NB4 (cell line): ENCODE measurements around the gene OST4.

Experiments
- DNase-seq: peaks from one replicate; pipeline ENCODE4 v3.0.0; 2010; ENCODE audit warnings: low read depth
- H3K4me3 ChIP-seq: one replicate; pipeline ENCODE4 v1.5.1; 2011; ENCODE audit warnings: mild to moderate bottlenecking, low read depth, low read length, moderate library complexity
- MYC ChIP-seq: IDR thresholded peaks from 2 replicates; pipeline ENCODE4 v1.6.1; 2011; ENCODE audit warnings: low read depth, low read length
- POLR2A ChIP-seq: IDR thresholded peaks from 2 replicates; pipeline ENCODE4 v1.6.1; 2011; ENCODE audit warnings: mild to moderate bottlenecking; ENCODE audit not compliant: insufficient read length; ENCODE audit errors: extremely low read depth
- TF ChIP-seq, protein P1 (sequence below): IDR thresholded peaks from one replicate; pipeline ENCODE4 v1.5.1; 2012; ENCODE audit warnings: low read depth, low read length
- TF ChIP-seq, protein P2 (sequence below): IDR thresholded peaks from 2 replicates; pipeline ENCODE4 v1.6.1; 2011; ENCODE audit warnings: low read depth, low read length

Gene OST4

DNA sequence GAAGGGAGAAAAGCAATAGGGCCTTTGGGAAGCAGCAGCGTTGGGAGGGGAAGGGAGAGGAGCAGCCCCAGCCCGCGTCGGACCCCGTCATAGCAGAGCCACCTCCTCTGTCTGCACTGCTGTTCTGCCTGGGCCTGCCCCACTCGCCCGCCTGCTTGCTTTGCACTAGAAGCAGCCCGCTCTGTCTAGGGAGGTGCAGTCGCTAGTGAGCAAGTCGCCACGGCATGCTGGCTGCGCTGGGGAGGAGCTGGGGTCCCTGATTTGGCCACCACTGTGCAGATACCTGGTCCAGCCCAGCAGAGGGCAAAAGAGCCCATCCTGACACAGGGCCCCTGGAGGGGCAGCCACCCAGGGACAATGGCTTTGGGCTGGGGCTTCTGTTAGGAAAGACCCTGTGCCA lies 46.6 kb downstream of the OST4 start:
- TF ChIP-seq, protein P1, sequence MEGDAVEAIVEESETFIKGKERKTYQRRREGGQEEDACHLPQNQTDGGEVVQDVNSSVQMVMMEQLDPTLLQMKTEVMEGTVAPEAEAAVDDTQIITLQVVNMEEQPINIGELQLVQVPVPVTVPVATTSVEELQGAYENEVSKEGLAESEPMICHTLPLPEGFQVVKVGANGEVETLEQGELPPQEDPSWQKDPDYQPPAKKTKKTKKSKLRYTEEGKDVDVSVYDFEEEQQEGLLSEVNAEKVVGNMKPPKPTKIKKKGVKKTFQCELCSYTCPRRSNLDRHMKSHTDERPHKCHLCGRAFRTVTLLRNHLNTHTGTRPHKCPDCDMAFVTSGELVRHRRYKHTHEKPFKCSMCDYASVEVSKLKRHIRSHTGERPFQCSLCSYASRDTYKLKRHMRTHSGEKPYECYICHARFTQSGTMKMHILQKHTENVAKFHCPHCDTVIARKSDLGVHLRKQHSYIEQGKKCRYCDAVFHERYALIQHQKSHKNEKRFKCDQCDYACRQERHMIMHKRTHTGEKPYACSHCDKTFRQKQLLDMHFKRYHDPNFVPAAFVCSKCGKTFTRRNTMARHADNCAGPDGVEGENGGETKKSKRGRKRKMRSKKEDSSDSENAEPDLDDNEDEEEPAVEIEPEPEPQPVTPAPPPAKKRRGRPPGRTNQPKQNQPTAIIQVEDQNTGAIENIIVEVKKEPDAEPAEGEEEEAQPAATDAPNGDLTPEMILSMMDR: no peak
- TF ChIP-seq POLR2A (no peak), MYC (no peak)
- TF ChIP-seq, protein P2, sequence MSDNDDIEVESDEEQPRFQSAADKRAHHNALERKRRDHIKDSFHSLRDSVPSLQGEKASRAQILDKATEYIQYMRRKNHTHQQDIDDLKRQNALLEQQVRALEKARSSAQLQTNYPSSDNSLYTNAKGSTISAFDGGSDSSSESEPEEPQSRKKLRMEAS: no peak
- no peak overlapping the region for H3K4me3 ChIP-seq
- DNase-seq: no peak

DNA sequence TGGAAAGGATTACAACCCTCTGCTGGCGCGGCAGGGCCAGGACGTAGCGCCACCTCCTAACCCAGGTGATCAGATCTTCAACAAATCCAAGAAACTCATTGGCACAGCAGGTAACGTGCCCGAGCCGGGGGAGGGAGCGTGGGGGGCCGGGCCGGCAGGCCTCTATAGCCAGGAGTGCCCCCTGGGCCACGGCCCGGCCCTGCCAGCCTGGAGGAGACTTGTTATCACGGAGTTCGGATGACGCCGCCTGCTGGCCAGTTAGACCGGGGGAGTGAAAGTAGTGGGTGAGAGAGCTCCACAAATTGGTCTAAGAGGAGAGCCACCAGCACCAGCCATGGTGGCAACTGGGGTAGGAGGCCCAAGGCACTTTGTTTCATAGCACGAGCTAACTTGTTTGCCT lies 47.3 kb downstream of the OST4 start:
- no peak for TF ChIP-seq MYC
- DNase-seq: no peak
- no peak overlapping the region for H3K4me3 ChIP-seq

DNA sequence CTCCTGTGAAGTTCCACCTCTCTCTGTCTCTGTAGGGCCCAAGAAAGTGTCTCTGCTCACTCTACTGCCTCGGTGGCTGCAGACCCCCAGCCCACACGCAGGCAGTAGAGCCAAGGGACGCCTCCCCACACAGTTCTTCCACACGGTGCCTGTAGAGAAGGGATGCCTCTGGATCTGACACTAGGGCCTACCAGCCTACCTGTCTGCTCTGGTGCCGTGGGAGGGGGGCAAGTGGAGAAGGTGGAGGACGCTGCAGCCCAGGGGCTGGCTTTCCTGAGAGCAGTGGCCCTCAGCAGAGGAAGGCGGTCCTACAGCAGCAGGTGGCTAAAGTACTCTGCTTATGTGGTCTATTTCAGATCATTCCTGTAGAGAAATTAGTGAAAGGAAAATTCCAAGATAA lies 47.7 kb downstream of the OST4 start:
- no peak for TF ChIP-seq POLR2A
- no peak for TF ChIP-seq MYC
- TF ChIP-seq, protein P2: no peak
- TF ChIP-seq, protein P1: no peak

DNA sequence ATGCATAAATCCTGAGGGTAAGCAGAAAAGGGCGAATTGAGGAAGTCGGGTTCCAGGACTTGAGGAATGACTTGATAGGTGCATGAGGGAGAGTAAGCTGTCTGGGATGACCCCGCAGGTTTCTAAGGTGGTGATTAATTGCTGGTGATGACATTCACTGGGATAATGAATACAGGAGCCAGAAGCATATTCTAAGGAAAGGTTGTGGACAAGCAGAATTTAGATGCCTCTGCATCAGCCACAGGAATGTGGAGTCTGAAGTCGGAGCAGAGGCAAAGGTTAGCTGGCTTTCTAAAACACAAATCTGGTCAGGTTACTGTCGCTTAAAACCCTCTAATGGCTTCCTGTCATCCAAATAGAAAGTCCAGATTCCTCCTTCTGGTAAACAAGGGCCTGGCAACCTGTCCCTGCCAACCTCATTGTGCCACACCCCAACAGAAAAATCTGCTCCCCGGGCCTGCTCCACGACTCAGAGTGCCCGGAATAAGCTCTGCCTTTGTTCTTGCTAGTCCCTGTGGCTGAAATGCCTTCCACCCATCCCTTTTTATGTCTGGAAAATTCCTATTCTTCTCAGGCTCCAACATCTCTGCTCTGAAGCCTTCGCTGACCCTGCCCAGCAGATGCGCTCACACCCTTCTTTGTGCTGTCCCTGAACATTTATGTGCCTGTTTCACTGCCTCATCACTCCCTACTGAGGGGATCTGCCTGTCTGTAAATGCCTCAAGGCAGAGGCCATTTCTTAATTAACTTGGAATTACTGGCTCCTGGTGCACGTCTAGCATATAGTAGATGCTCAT lies 50.0 kb downstream of the OST4 start:
- no peak for DNase-seq
- TF ChIP-seq, protein P1: no peak
- TF ChIP-seq POLR2A: no peak
- TF ChIP-seq, protein P2: no peak
- TF ChIP-seq MYC: no peak
- H3K4me3 ChIP-seq: no peak overlapping the region

More for the DNA sequence above, 47.7 kb downstream of the OST4 start:
- H3K4me3 ChIP-seq: no peak overlapping the region
- no peak for DNase-seq
